Gastroesophageal sphincter (tissue), 3 donors: ENCODE results near the gene EPHB2.

Source experiments
- CTCF ChIP-seq, 4 experiments: fragments of 200-600 bp in 2 of 4; fragments of 450-650 bp in 2 of 4; sonication (generic) in 1 of 4; IDR thresholded peaks; one replicate each; pipeline ENCODE4 v1.5.1; 2017 to 2019; ENCODE audit warnings: antibody characterized with exemption in 4 of 4, mild to moderate bottlenecking in 2 of 4, moderate library complexity in 2 of 4
- EP300 ChIP-seq: sonication (generic); formaldehyde crosslinking; IDR thresholded peaks from one replicate; pipeline ENCODE4 v1.6.1; 2017; ENCODE audit warnings: antibody characterized with exemption, mild to moderate bottlenecking
- POLR2A ChIP-seq, 2 donors: fragments of 450-650 bp; IDR thresholded peaks; one replicate each; pipeline ENCODE4 v1.6.1; 2017; ENCODE audit warnings: antibody characterized with exemption in 2 of 2, mild to moderate bottlenecking in 2 of 2, moderate library complexity in 1 of 2
- POLR2AphosphoS5 ChIP-seq: sonication (generic); formaldehyde crosslinking; IDR thresholded peaks from one replicate; pipeline ENCODE4 v1.6.1; 2017; ENCODE audit warnings: antibody characterized with exemption

DNA sequence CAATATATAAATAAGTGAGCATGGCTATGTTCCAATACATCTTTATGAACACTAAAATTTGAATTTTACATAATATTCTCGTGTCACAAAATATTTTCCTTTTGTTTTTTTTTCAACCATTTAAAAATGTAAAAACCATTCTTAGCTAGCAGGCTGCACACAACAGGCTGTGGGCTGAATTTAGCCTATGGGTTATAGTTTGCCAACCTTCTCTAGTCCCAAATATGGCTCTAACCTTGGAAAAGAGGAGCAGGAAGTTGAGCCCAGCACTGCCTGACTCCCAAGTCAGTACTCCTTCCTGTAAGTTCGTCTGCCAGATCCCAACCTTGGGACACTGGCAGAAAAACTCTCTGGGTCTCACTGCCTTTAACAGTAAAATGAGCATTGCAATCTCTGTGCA, 44.2 kb upstream of the EPHB2 start:
- TF ChIP-seq CTCF (IDR thresholded peaks at IDR 0.05) = no peak
- TF ChIP-seq POLR2A (IDR thresholded peaks at IDR 0.05) = no peak
- TF ChIP-seq POLR2AphosphoS5 = no peak
- TF ChIP-seq EP300 = no peak
